Mammary epithelial cell (primary cell): ENCODE results near the gene CENPC.

ENCODE experiments used
- EZH2 ChIP-seq: IDR thresholded peaks from 2 replicates; pipeline ENCODE4 v1.6.1; 2012; ENCODE audit warnings: low read length, inconsistent platforms, borderline replicate concordance
- TF ChIP-seq, protein P1 (sequence below), 2 donors: IDR thresholded peaks in 1 of 2; conservative IDR thresholded peaks in 1 of 2; 2 replicates each; pipeline ENCODE4 v1.5.1; 2011 to 2012; ENCODE audit warnings: inconsistent platforms in 2 of 2, low read length in 2 of 2, mild to moderate bottlenecking in 2 of 2, control low read depth in 1 of 2, low read depth in 1 of 2; ENCODE audit not compliant: insufficient read depth in 1 of 2; ENCODE audit errors: extremely low read depth in 1 of 2

DNA sequence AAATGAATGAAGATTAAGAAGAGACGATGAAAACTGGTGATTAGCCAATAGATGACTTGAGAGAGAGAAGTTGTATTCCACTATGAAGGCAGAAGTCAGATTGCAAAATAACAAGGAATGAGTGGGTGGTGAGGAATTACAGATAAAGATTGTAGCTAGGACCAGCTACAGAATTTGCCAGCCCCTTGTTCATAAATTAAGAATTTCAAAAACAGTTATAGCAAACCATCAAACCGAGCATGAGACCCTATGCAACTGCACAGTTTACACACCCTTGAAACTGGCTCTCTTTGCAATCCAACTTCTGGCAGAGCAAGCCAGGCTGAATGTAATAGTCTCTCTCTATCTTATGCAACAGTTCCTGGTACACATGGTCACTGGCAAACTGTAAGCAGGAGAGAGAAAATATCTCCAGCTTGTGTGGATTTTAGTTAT lies 48.5 kb upstream of the CENPC start:
- TF ChIP-seq, protein P1, sequence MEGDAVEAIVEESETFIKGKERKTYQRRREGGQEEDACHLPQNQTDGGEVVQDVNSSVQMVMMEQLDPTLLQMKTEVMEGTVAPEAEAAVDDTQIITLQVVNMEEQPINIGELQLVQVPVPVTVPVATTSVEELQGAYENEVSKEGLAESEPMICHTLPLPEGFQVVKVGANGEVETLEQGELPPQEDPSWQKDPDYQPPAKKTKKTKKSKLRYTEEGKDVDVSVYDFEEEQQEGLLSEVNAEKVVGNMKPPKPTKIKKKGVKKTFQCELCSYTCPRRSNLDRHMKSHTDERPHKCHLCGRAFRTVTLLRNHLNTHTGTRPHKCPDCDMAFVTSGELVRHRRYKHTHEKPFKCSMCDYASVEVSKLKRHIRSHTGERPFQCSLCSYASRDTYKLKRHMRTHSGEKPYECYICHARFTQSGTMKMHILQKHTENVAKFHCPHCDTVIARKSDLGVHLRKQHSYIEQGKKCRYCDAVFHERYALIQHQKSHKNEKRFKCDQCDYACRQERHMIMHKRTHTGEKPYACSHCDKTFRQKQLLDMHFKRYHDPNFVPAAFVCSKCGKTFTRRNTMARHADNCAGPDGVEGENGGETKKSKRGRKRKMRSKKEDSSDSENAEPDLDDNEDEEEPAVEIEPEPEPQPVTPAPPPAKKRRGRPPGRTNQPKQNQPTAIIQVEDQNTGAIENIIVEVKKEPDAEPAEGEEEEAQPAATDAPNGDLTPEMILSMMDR (conservative IDR thresholded peaks at IDR 0.05 in 1 of 2, IDR thresholded peaks at IDR 0.05 in 1 of 2; ENCODE audit: extremely low read depth in 1 of 2, insufficient read depth in 1 of 2, low read depth in 1 of 2, low read length in 2 of 2), result no peak
- TF ChIP-seq EZH2, result no peak
